Panc1 (cell line): ENCODE data around the gene ZFHX3.

Experiments
- TF ChIP-seq, protein P1 (sequence below): fragments of 450-650 bp; IDR thresholded peaks from 2 replicates; pipeline ENCODE4 v1.5.1; 2017; ENCODE audit warnings: mild to moderate bottlenecking
- TF ChIP-seq, protein P2 (sequence below), 2 experiments: IDR thresholded peaks; 2 replicates each; pipeline ENCODE4 v1.6.1; 2011 to 2012; ENCODE audit warnings: low read depth in 2 of 2, control low read depth in 1 of 2, low read length in 1 of 2, mild to moderate bottlenecking in 1 of 2, moderate library complexity in 1 of 2; ENCODE audit not compliant: insufficient read depth in 1 of 2

DNA sequence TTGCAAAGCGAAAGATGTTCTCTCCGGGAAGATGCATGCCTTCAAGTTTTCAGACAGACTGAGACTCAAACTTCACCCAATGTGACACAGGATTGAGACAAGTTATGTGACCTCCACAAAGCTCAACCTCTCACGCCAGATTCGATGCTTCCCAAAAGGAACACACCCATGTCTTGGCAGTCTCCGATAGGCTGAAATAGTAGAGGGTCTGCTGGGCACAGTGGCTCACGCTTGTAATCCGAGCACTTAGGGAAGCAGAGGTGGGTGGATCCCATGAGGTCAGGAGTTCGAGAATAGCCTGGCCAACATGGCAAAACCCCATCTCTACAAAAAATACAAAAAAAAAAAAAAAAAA is 22.1 kb downstream of the ZFHX3 start:
- TF ChIP-seq, protein P1, sequence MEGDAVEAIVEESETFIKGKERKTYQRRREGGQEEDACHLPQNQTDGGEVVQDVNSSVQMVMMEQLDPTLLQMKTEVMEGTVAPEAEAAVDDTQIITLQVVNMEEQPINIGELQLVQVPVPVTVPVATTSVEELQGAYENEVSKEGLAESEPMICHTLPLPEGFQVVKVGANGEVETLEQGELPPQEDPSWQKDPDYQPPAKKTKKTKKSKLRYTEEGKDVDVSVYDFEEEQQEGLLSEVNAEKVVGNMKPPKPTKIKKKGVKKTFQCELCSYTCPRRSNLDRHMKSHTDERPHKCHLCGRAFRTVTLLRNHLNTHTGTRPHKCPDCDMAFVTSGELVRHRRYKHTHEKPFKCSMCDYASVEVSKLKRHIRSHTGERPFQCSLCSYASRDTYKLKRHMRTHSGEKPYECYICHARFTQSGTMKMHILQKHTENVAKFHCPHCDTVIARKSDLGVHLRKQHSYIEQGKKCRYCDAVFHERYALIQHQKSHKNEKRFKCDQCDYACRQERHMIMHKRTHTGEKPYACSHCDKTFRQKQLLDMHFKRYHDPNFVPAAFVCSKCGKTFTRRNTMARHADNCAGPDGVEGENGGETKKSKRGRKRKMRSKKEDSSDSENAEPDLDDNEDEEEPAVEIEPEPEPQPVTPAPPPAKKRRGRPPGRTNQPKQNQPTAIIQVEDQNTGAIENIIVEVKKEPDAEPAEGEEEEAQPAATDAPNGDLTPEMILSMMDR: no peak
- TF ChIP-seq, protein P2, sequence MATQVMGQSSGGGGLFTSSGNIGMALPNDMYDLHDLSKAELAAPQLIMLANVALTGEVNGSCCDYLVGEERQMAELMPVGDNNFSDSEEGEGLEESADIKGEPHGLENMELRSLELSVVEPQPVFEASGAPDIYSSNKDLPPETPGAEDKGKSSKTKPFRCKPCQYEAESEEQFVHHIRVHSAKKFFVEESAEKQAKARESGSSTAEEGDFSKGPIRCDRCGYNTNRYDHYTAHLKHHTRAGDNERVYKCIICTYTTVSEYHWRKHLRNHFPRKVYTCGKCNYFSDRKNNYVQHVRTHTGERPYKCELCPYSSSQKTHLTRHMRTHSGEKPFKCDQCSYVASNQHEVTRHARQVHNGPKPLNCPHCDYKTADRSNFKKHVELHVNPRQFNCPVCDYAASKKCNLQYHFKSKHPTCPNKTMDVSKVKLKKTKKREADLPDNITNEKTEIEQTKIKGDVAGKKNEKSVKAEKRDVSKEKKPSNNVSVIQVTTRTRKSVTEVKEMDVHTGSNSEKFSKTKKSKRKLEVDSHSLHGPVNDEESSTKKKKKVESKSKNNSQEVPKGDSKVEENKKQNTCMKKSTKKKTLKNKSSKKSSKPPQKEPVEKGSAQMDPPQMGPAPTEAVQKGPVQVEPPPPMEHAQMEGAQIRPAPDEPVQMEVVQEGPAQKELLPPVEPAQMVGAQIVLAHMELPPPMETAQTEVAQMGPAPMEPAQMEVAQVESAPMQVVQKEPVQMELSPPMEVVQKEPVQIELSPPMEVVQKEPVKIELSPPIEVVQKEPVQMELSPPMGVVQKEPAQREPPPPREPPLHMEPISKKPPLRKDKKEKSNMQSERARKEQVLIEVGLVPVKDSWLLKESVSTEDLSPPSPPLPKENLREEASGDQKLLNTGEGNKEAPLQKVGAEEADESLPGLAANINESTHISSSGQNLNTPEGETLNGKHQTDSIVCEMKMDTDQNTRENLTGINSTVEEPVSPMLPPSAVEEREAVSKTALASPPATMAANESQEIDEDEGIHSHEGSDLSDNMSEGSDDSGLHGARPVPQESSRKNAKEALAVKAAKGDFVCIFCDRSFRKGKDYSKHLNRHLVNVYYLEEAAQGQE (IDR thresholded peaks at IDR 0.05; ENCODE audit: insufficient read depth in 1 of 2, low read depth in 2 of 2, low read length in 1 of 2): no peak
